Prostate gland (tissue), 2 donors: ENCODE results near the gene B3GNT9.

ENCODE experiments used
- CTCF ChIP-seq, 4 experiments: fragments of 200-600 bp in 2 of 4; fragments of 450-650 bp in 2 of 4; sonication (generic) in 2 of 4; IDR thresholded peaks; 1 replicate in 3 of 4; 2 replicates in 1 of 4; pipeline ENCODE4 v1.5.1; 2016 to 2019; ENCODE audit warnings: antibody characterized with exemption in 4 of 4, mild to moderate bottlenecking in 2 of 4, moderate library complexity in 2 of 4
- POLR2A ChIP-seq: fragments of 450-650 bp; IDR thresholded peaks from one replicate; pipeline ENCODE4 v1.6.1; 2016; ENCODE audit warnings: antibody characterized with exemption, mild to moderate bottlenecking
- POLR2AphosphoS5 ChIP-seq: sonication (generic); formaldehyde crosslinking; IDR thresholded peaks from one replicate; pipeline ENCODE4 v1.6.1; 2017; ENCODE audit warnings: antibody characterized with exemption

GRCh38 chr16:67174706-67175231 lies 24.0 kb upstream of the B3GNT9 start:
- TF ChIP-seq POLR2AphosphoS5 (no peak), CTCF (IDR thresholded peaks at IDR 0.05) (no peak), POLR2A (no peak)
